Brain microvascular endothelial cell (primary cell): ENCODE data around the gene FHL2.

Source experiments
- DNase-seq: peaks from one replicate; pipeline ENCODE4 v3.0.0-alpha.2; 2020
- H3K27ac ChIP-seq: fragments of 250-450 bp; sonication (Bioruptor Pico); 2 replicates; pipeline ENCODE4 v1.5.1; 2020; ENCODE audit warnings: mild to moderate bottlenecking, moderate library complexity
- H3K27me3 ChIP-seq: fragments of 250-450 bp; sonication (Bioruptor Pico); replicated peaks from 2 replicates; pipeline ENCODE4 v1.5.1; 2020; ENCODE audit warnings: mild to moderate bottlenecking
- H3K36me3 ChIP-seq: fragments of 250-450 bp; sonication (Bioruptor Pico); replicated peaks from 2 replicates; pipeline ENCODE4 v1.5.1; 2020; ENCODE audit warnings: mild to moderate bottlenecking
- H3K4me3 ChIP-seq: 2 replicates; pipeline ENCODE4 v1.5.1; 2011; ENCODE audit warnings: low read depth, mild to moderate bottlenecking, control low read depth, low read length, moderate library complexity
- in situ Hi-C: cut with HindIII; loops from 2 replicates; pipeline ENCODE4 v1.10.0; 2017; ENCODE audit warnings: low sequenced_read_pairs, low pct_ligation_motif_present
- TF ChIP-seq, protein P1 (sequence below): IDR thresholded peaks from 2 replicates; pipeline ENCODE4 v1.5.1; 2011; ENCODE audit warnings: low read depth, mild to moderate bottlenecking, moderate library complexity, low read length, control low read depth, inconsistent platforms; ENCODE audit errors: missing control alignments

FHL2 gene

DNA sequence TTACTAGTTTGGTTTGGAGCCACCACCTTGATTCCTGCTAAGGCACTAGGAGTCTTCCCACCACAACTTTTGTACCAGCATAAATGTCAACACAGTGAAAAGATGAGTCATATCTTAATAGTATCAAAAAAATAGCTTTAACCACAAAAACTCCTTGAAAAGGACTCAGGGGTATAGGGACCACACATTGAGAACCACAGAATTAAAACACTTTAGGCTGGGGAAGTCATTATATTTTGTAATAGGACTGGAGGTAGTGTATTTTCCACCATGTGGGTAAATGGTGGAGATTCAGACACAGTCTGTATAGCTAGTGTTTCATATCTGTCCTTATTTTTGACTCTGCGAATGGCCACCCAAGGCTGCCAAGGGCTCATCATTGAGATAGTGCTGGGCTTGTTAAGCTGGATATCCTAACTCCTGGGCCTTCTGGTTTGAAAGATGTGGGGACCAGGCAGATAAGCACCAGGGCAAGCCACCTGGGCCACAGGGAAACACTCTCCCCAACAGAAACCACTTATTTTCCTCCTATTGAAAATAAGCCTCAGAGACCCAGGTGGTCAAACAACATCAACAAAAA, 19.1 kb upstream of the FHL2 start:
- no peaks in the 10 kb centered on the region for H3K27me3 ChIP-seq
- no peak for DNase-seq
- H3K36me3 ChIP-seq, result no peaks in the 10 kb centered on the region
- in situ Hi-C loops, result no loop called here
- TF ChIP-seq, protein P1, sequence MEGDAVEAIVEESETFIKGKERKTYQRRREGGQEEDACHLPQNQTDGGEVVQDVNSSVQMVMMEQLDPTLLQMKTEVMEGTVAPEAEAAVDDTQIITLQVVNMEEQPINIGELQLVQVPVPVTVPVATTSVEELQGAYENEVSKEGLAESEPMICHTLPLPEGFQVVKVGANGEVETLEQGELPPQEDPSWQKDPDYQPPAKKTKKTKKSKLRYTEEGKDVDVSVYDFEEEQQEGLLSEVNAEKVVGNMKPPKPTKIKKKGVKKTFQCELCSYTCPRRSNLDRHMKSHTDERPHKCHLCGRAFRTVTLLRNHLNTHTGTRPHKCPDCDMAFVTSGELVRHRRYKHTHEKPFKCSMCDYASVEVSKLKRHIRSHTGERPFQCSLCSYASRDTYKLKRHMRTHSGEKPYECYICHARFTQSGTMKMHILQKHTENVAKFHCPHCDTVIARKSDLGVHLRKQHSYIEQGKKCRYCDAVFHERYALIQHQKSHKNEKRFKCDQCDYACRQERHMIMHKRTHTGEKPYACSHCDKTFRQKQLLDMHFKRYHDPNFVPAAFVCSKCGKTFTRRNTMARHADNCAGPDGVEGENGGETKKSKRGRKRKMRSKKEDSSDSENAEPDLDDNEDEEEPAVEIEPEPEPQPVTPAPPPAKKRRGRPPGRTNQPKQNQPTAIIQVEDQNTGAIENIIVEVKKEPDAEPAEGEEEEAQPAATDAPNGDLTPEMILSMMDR, result no peak
- H3K4me3 ChIP-seq, result no peak overlapping the region
- H3K27ac ChIP-seq, result no peak overlapping the region

DNA sequence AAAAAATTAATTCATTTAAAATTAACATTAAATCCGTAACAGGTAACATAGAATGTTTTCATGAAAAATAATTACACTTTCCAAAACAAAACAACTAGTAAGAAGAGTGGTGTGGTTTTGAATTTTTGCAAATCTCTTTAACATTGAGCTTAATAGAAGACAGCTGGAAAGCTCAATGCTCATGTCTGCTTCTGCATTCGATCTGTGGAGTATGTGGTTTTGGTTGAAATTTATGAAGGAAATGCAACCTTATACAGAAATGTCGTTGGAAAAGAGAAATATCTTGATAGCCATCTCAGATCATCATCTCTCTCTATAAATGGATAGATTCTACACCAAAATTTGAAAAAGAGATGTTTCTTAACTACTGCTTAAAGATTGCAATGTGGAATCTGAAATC, 17.3 kb upstream of the FHL2 start:
- Histone ChIP-seq H3K36me3 (no peaks in the 10 kb centered on the region), H3K27ac (no peak overlapping the region), H3K4me3 (no peak overlapping the region), H3K27me3 (no peaks in the 10 kb centered on the region)
- in situ Hi-C loops, result no loop called here
- DNase-seq, result no peak
- TF ChIP-seq, protein P1, result no peak

DNA sequence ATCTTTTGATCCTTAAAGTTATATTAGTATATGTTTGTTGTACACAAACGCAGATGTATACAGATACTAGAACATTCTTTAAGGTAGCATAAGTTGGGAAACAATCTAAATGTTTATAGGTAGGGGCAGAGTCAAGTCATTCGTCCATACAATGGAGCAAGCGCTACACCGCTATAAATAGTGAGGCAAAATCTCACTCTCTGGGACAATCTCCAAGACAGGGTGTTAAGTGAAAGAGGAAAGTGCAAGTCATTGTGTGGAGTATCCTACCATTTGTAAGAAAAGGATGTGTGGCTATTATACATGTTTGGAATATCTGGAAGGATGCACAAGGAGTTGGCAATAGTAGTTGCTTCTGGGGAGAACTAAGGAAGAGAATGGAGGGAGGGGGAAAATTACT, 16.2 kb upstream of the FHL2 start:
- in situ Hi-C loops, result no loop called here
- DNase-seq, result no peak
- H3K27ac ChIP-seq, result no peak overlapping the region
- H3K27me3 ChIP-seq, result no peaks in the 10 kb centered on the region
- TF ChIP-seq, protein P1, result no peak
- H3K4me3 ChIP-seq, result no peak overlapping the region
- no peaks in the 10 kb centered on the region for H3K36me3 ChIP-seq

DNA sequence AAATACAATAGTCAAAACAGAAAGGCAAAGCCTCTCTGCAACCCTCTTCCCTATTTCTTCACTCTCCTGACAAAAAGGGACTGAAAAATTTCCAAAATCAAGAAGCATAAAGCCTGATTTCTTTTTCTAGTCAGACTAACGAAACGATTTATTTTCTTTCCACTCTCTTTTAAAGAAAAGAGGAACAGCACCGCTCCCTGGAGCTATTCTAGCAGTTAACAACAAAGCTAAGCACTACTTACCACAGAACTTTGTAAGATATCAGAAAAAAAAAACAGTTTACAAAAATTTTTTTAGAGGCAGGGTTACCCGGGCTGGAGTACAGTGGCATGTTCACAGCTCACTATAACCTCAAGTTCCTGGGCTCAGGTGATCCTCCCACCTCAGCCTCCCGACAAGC, 14.4 kb upstream of the FHL2 start:
- no peak overlapping the region for H3K27ac ChIP-seq
- DNase-seq, result no peak
- TF ChIP-seq, protein P1, result no peak
- H3K27me3 ChIP-seq, result no peaks in the 10 kb centered on the region
- no peak overlapping the region for H3K4me3 ChIP-seq
- H3K36me3 ChIP-seq, result no peaks in the 10 kb centered on the region
- in situ Hi-C loops, result no loop called here

DNA sequence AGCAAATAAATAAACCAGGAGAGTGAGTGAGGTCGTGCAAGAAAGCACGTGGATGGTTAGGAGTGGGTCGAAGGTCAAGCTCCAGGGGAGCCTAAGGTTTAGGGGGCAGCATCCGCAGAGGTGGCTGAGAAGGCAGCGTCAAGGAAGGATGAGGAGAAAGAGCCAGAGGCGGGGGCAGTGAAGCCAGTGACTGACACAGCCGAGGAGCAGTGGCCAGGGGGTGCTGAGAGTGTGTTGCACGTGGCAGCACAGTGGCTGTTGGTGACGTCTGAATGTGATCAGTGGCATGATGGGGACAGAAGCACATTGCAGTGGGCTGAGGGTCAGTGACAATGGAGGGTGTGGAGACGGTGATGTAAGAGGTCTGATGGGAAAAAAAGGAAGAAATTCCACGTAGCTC, 13.7 kb upstream of the FHL2 start:
- Histone ChIP-seq H3K36me3 (no peaks in the 10 kb centered on the region), H3K27me3 (no peaks in the 10 kb centered on the region), H3K4me3 (no peak overlapping the region), H3K27ac (no peak overlapping the region)
- in situ Hi-C loops, result no loop called here
- DNase-seq, result no peak
- TF ChIP-seq, protein P1, result no peak

DNA sequence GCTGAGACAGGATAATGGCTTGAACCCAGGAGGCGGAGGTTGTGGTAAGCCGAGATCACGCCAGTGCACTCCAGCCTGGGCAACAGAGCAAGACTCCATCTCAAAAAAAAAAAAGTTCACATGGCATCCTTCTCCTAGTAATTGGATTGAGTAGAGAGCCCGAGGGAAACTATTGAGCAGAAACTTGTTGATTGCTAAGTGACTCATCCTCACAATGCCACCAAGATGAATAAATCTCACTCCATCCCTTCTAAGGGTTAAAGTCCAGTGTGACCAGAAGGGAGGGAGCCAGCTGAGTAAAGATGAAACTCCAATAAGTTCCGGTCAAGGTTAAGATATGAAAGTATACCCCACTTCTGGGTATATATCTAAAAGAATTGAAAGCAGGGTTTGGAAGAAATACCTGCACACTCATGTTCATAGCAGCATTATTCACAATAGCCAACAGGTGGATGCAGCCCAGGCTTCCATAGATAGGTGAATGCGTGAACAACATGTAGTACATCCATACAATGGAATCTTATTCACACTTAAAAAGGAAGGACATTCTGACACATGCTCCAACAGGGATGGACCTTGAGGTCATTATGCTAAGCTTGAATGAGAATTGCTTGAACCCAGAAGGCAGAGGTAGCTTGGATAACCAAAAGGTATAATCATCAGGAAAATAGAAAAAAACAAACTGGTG, 13.0 kb upstream of the FHL2 start:
- H3K27me3 ChIP-seq, result no peaks in the 10 kb centered on the region
- no peaks in the 10 kb centered on the region for H3K36me3 ChIP-seq
- TF ChIP-seq, protein P1, result no peak
- no peak for DNase-seq
- in situ Hi-C loops, result no loop called here
- H3K27ac ChIP-seq, result no peak overlapping the region
- H3K4me3 ChIP-seq, result no peak overlapping the region
